BLaER1 treated with 17β-estradiol and CSF1 and Interleukin-3, amounts not matched to agents 10 nM and 100 nM (cell line): ENCODE results near the gene KDSR.
A peak's percentile ranks its signal among the peaks of the same experiment; 100 is the strongest.

Experiments
- H3K27ac ChIP-seq, 11 experiments: shearing (Covaris generic); formaldehyde crosslinking; 2 replicates each; pipeline ENCODE4 v1.8.1; 2022
- H3K27me3 ChIP-seq, 11 experiments: shearing (Covaris generic); formaldehyde crosslinking; 2 replicates each; pipeline ENCODE4 v1.8.1; 2022
- H3K36me3 ChIP-seq, 11 experiments: shearing (Covaris generic); formaldehyde crosslinking; 2 replicates each; pipeline ENCODE4 v1.8.1; 2022
- H3K4me1 ChIP-seq, 10 experiments: shearing (Covaris generic); formaldehyde crosslinking; 2 replicates each; pipeline ENCODE4 v1.8.1; 2022
- H3K4me2 ChIP-seq, 11 experiments: shearing (Covaris generic); formaldehyde crosslinking; 2 replicates each; pipeline ENCODE4 v1.8.1; 2022
- H3K4me3 ChIP-seq, 10 experiments: shearing (Covaris generic); formaldehyde crosslinking; 2 replicates each; pipeline ENCODE4 v1.8.1; 2022
- H3K9ac ChIP-seq, 11 experiments: shearing (Covaris generic); formaldehyde crosslinking; 2 replicates each; pipeline ENCODE4 v1.8.1; 2022
- H3K9me3 ChIP-seq, 11 experiments: shearing (Covaris generic); formaldehyde crosslinking; replicated peaks in 1 of 11; 2 replicates each; pipeline ENCODE4 v1.8.1; 2022
- H4K20me1 ChIP-seq, 11 experiments: shearing (Covaris generic); formaldehyde crosslinking; 2 replicates each; pipeline ENCODE4 v1.8.1; 2022
- Cebpa-rat ChIP-seq, 11 experiments: shearing (Covaris generic); IDR thresholded peaks; 2 replicates each; pipeline ENCODE4 v1.8.1; 2022

Gene KDSR

GRCh38 chr18:63336366-63337099 lies 30.5 kb downstream of the KDSR start:
- Histone ChIP-seq H3K27me3 (no peaks in the 10 kb centered on the region), H3K4me3 (no peak overlapping the region), H3K36me3 (peaks cover 77 to 100% (median 87%) of the 10 kb centered on the region in 11 experiments), H3K9me3 (no peaks in the 10 kb centered on the region), H3K4me2 (no peak overlapping the region), H3K4me1 (no peaks in the 10 kb centered on the region), H3K9ac (no peak overlapping the region), H3K27ac (no peak overlapping the region), H4K20me1 (no peaks in the 10 kb centered on the region)
- peak in 1 of 11 experiments; percentile 38; a peak in 1 of 22 replicates for TF ChIP-seq Cebpa-rat (IDR thresholded peaks at IDR 0.05)

GRCh38 chr18:63331105-63331504 lies 35.9 kb downstream of the KDSR start:
- no peaks in the 10 kb centered on the region for H3K27me3 ChIP-seq
- TF ChIP-seq Cebpa-rat (IDR thresholded peaks at IDR 0.05): no peak
- H3K9ac ChIP-seq: no peak overlapping the region
- no peak overlapping the region for H3K4me3 ChIP-seq
- H3K36me3 ChIP-seq: peaks cover 49 to 72% (median 62%) of the 10 kb centered on the region in 11 experiments
- H3K4me2 ChIP-seq: no peak overlapping the region
- H4K20me1 ChIP-seq: no peaks in the 10 kb centered on the region
- H3K27ac ChIP-seq: no peak overlapping the region
- H3K9me3 ChIP-seq: no peaks in the 10 kb centered on the region
- no peaks in the 10 kb centered on the region for H3K4me1 ChIP-seq

- Histone ChIP-seq H3K36me3 (peaks cover 34 to 56% (median 48%) of the 10 kb centered on the region in 11 experiments), H3K9me3 (no peaks in the 10 kb centered on the region), H4K20me1 (no peaks in the 10 kb centered on the region), H3K27me3 (no peaks in the 10 kb centered on the region), H3K4me3 (no peak overlapping the region), H3K27ac (no peak overlapping the region), H3K4me1 (no peaks in the 10 kb centered on the region), H3K4me2 (no peak overlapping the region), H3K9ac (no peak overlapping the region)
- no peak for TF ChIP-seq Cebpa-rat (IDR thresholded peaks at IDR 0.05)
Measured at GRCh38 chr18:63329431-63330145, 37.4 kb downstream of the KDSR start.

GRCh38 chr18:63326011-63326410 lies 41.0 kb downstream of the KDSR start:
- Histone ChIP-seq H3K4me3 (no peak overlapping the region), H3K36me3 (peaks cover 3 to 21% (median 15%) of the 10 kb centered on the region in 11 experiments; a peak in 21 of 22 replicates), H3K27ac (no peak overlapping the region), H3K4me2 (no peak overlapping the region), H3K9me3 (no peaks in the 10 kb centered on the region), H3K9ac (no peak overlapping the region), H4K20me1 (no peaks in the 10 kb centered on the region), H3K27me3 (no peaks in the 10 kb centered on the region), H3K4me1 (peaks cover 19 to 21% (median 20%) of the 10 kb centered on the region in 10 experiments)
- TF ChIP-seq Cebpa-rat (IDR thresholded peaks at IDR 0.05): no peak

- H3K27me3 ChIP-seq: no peaks in the 10 kb centered on the region
- TF ChIP-seq Cebpa-rat (IDR thresholded peaks at IDR 0.05): no peak
- no peak overlapping the region for H3K4me3 ChIP-seq
- H3K9me3 ChIP-seq: no peaks in the 10 kb centered on the region
- H3K36me3 ChIP-seq: peaks cover 0 to 13% (median 6%) of the 10 kb centered on the region in 11 experiments; a peak in 15 of 22 replicates
- H3K4me1 ChIP-seq: peaks cover 22 to 24% (median 24%) of the 10 kb centered on the region in 10 experiments
- no peak overlapping the region for H3K9ac ChIP-seq
- no peaks in the 10 kb centered on the region for H4K20me1 ChIP-seq
- H3K4me2 ChIP-seq: no peak overlapping the region
- H3K27ac ChIP-seq: no peak overlapping the region
Measured at GRCh38 chr18:63325086-63325686, 41.8 kb downstream of the KDSR start.

GRCh38 chr18:63322908-63323634 lies 43.9 kb downstream of the KDSR start:
- no peaks in the 10 kb centered on the region for H3K9me3 ChIP-seq
- H3K27me3 ChIP-seq: no peaks in the 10 kb centered on the region
- H3K4me2 ChIP-seq: peak overlapping the region; percentile 84 to 96 (median 91)
- peaks cover 22 to 24% (median 24%) of the 10 kb centered on the region in 10 experiments for H3K4me1 ChIP-seq
- H4K20me1 ChIP-seq: peaks cover 0 to 7% (median 6%) of the 10 kb centered on the region in 11 experiments; a peak in 8 of 22 replicates
- peak overlapping the region in 10 of 11 experiments; percentile 23 to 98 (median 94); a peak in 18 of 22 replicates for H3K27ac ChIP-seq
- H3K4me3 ChIP-seq: no peak overlapping the region
- H3K9ac ChIP-seq: peak overlapping the region in 9 of 11 experiments; percentile 41 to 98 (median 91); a peak in 15 of 22 replicates
- no peak for TF ChIP-seq Cebpa-rat (IDR thresholded peaks at IDR 0.05)
- H3K36me3 ChIP-seq: no peaks in the 10 kb centered on the region; a peak in 1 of 22 replicates

GRCh38 chr18:63322206-63322605 lies 44.8 kb downstream of the KDSR start:
- H3K27ac ChIP-seq: peak overlapping the region in 10 of 11 experiments; percentile 23 to 98 (median 94); a peak in 18 of 22 replicates
- H3K4me1 ChIP-seq: peaks cover 22 to 32% (median 26%) of the 10 kb centered on the region in 10 experiments

GRCh38 chr18:63321291-63321690 lies 45.7 kb downstream of the KDSR start:
- Histone ChIP-seq H3K4me3 (peak overlapping the region; percentile 77 to 97 (median 88); a peak in 18 of 20 replicates), H3K27ac (peak overlapping the region in 10 of 11 experiments; percentile 82 to 98 (median 94); a peak in 18 of 22 replicates)

More at GRCh38 chr18:63322206-63322605, 44.8 kb downstream of the KDSR start:
- Histone ChIP-seq H3K4me2 (peak overlapping the region; percentile 84 to 96 (median 91)), H3K4me3 (no peak overlapping the region), H3K9me3 (no peaks in the 10 kb centered on the region), H3K27me3 (no peaks in the 10 kb centered on the region), H4K20me1 (peaks cover 0 to 15% (median 14%) of the 10 kb centered on the region in 11 experiments; a peak in 10 of 22 replicates), H3K36me3 (peaks cover 0 to 8% (median 0%) of the 10 kb centered on the region in 11 experiments; a peak in 2 of 22 replicates), H3K9ac (peak overlapping the region in 9 of 11 experiments; percentile 42 to 98 (median 94); a peak in 15 of 22 replicates)
- peak in 3 of 11 experiments; percentile 29 to 41 (median 30); a peak in 4 of 22 replicates for TF ChIP-seq Cebpa-rat (IDR thresholded peaks at IDR 0.05)

More at GRCh38 chr18:63321291-63321690, 45.7 kb downstream of the KDSR start:
- peak overlapping the region; percentile 85 to 98 (median 92); a peak in 20 of 22 replicates for H3K9ac ChIP-seq
- H3K4me2 ChIP-seq: peak overlapping the region; percentile 84 to 96 (median 91)
- no peaks in the 10 kb centered on the region for H3K9me3 ChIP-seq
- H3K36me3 ChIP-seq: peaks cover 0 to 8% (median 0%) of the 10 kb centered on the region in 11 experiments; a peak in 2 of 22 replicates
- H3K27me3 ChIP-seq: no peaks in the 10 kb centered on the region
- H3K4me1 ChIP-seq: peaks cover 24 to 41% (median 30%) of the 10 kb centered on the region in 10 experiments
- TF ChIP-seq Cebpa-rat (IDR thresholded peaks at IDR 0.05): no peak
- peaks cover 0 to 24% (median 22%) of the 10 kb centered on the region in 11 experiments; a peak in 11 of 22 replicates for H4K20me1 ChIP-seq
